ENCODE measurements around the gene GALK1. TPM values are rescaled to one million over a fixed set of nuclear protein-coding genes. Genes with fewer than 3 reads are reported as not detected.

Gene GALK1
- total RNA-seq, 1 donor from 2014 or later, result 13.4 TPM

GRCh38 chr17:75791254-75791653, 26.3 kb upstream of the GALK1 start:
- Histone ChIP-seq H3K36me3 (ENCODE audit: control insufficient read depth, insufficient read depth, low read length) (peaks cover 3% of the 10 kb centered on the region), H3K4me3 (ENCODE audit: low read depth, low read length) (no peak overlapping the region), H3K27me3 (ENCODE audit: control insufficient read depth, insufficient read depth, low read length) (no peaks in the 10 kb centered on the region)
- TF ChIP-seq CTCF (IDR thresholded peaks at IDR 0.05; ENCODE audit: insufficient read depth, low read length, severe bottlenecking), result no peak
- no peak for DNase-seq (ENCODE audit: low read depth)
- no peak for FAIRE-seq

DNA sequence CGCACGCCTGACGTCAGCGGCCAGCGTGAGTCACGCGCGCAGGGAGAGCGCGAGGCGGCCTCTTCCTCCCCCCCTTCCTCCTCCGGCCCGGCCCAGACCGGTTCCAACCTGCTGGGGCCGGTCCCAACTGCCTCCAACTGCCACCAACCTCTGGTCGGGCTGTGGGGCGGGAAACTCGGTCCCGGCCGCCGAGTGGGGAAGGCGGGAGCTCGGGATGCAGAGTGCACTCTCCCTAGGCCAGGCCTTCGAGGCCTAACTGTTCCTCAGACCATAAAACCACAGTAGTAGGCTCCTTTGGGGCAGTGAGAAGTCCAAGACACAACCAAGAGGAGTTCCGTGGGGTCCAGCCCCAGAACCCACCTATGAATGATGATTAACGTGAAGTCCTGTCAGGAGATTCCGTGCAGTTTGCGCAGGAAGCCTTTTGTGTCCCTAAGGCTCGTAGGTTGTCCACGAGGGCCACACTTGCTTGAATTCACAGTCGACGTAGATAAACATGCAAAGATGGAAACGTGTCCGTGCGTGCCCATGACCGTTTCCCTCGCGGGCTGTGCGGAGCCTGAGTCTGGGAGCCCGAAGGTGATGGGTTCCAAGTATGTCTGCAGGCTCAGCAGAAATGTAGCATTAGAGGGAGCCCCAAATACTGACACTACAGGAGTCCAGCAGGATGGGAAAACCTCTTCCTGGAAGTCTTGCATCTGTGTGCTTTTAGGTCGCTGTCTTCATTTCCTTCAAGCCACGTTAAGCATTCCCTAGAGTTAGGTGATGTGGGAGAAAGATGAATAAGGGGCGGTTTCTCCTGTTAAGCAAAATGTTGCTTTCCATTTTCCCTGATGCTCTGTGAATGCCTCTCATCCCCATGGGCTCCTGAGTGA, 20.3 kb upstream of the GALK1 start:
- peak; percentile 78 for DNase-seq (ENCODE audit: low read depth)
- Histone ChIP-seq H3K36me3 (ENCODE audit: control insufficient read depth, insufficient read depth, low read length) (no peaks in the 10 kb centered on the region), H3K4me3 (ENCODE audit: low read depth, low read length) (peak overlapping the region; percentile 62), H3K27me3 (ENCODE audit: control insufficient read depth, insufficient read depth, low read length) (no peaks in the 10 kb centered on the region)
- TF ChIP-seq CTCF (IDR thresholded peaks at IDR 0.05; ENCODE audit: insufficient read depth, low read length, severe bottlenecking), result no peak
- no peak for FAIRE-seq

- TF ChIP-seq CTCF (IDR thresholded peaks at IDR 0.05; ENCODE audit: insufficient read depth, low read length, severe bottlenecking), result no peak
- H3K36me3 ChIP-seq (ENCODE audit: control insufficient read depth, insufficient read depth, low read length), result no peaks in the 10 kb centered on the region
- peak within 1 kb of the TSS; percentile 62 for H3K4me3 ChIP-seq (ENCODE audit: low read depth, low read length)
- DNase-seq (ENCODE audit: low read depth), result peak; percentile 97
- no peak for FAIRE-seq
- H3K27me3 ChIP-seq (ENCODE audit: control insufficient read depth, insufficient read depth, low read length), result no peaks in the 10 kb centered on the region
Observed at GRCh38 chr17:75784473-75785015, 19.6 kb upstream of the GALK1 start, which contains the start of gene UNK. UNK (plus strand) TSS chr17:75784806; CDS start chr17:75784881, 75 bp downstream.

GRCh38 chr17:75783803-75784472, 18.9 kb upstream of the GALK1 start:
- Histone ChIP-seq H3K4me3 (ENCODE audit: low read depth, low read length) (peak overlapping the region; percentile 62), H3K27me3 (ENCODE audit: control insufficient read depth, insufficient read depth, low read length) (no peaks in the 10 kb centered on the region)
- DNase-seq (ENCODE audit: low read depth), result no peak

More at GRCh38 chr17:75783803-75784472, 18.9 kb upstream of the GALK1 start:
- no peak for TF ChIP-seq CTCF (IDR thresholded peaks at IDR 0.05; ENCODE audit: insufficient read depth, low read length, severe bottlenecking)
- FAIRE-seq, result no peak
- peaks cover under 1% of the 10 kb centered on the region for H3K36me3 ChIP-seq (ENCODE audit: control insufficient read depth, insufficient read depth, low read length)
